SKM-1 (cell line): Measurements from ENCODE around the gene AP4M1.

ENCODE experiments used
- DNase-seq: peaks from one replicate; lab custom pipeline; 2025; ENCODE audit not compliant: unreplicated experiment; lab: John Stamatoyannopoulos, UW

The AP4M1 gene

DNA sequence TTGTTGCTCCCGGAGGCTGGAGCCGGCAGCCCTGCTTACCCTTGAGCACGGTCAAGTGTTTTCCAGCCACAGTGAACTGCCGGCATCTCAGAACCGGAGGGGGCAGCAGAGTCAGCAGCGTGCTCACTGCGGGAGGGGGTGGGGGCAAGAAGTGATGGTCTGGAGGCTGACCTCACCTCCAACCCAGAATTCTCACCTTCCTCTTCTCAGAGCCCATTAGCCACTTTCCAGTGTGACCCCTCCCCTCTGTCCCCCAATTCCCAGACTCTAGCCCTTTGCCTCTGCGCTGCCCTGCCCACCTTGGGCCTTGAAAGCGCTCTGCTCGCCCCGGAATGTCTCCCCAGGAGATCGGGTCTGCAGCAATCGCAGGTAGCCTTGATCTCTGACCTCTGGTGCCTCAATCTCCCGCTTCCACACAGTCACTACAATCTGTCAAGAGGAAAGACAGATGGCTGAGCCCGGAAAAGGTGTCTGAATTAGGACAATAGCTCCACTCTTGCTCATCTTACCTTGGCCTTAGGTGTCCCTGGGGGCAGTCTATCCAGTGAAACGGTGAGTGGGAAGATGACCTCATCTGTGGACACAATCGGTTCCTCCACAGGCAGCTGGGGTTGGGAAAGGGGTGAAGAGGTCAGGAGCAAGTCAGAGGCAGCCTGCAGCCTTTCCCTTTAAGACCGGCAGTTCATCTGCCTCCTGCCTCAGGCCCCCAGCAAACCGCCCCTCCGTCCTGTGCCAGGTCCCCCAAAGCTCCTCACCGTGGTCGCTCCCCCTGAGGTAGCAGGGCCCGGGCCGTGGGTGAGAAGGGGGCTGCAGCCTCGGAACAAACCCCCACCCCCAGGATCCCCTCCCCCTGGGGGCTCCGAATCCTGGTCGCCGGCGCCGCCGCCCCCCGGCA lies 56.1 kb downstream of the AP4M1 start:
- no peak for DNase-seq
